HL-60/S4 treated with retinoic acid at 250 ng/mL for 4 days and 3 days (cell line): ENCODE results near the gene ACSL3.

ENCODE experiments used
- in situ Hi-C: fragments of 300-500 bp; cut with MboI; formaldehyde crosslinking; loops from 2 replicates; pipeline ENCODE4 v1.7.0; 2022; ENCODE audit warnings: low sequenced_read_pairs

The ACSL3 gene

DNA sequence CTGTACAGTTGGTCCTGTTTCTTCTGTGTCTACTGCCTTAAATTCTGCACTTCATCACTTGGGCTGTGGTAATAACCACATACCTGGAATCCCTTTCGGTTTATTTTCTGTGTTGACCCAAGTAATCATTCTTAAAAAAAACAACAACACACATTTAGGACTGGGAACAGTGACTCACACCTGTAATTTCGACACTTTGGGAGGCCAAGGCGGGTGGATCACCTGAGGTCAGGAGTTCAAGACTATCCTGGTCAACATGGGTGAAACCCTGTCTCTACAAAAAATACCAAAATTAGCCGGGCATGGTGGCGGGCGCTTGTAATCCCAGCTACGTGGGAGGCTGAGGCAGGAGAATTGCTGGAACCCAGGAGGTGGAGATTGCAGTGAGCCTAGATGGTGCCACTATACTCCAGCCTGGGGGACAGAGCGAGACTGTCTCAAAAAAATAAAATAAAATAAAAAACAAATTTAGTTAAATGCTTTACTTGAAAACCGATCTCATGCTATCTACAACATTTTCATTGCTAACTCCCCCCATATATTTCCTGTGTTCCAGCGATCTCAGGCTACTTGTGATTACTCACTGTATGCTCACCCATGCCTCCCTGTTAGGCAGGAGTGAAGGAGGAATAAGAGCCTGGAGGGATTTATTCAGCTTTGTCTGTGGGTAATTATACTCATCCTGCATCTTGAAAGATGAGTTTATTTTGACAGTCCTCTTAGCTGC is 18.2 kb downstream of the ACSL3 start:
- in situ Hi-C loops = no loop called here

DNA sequence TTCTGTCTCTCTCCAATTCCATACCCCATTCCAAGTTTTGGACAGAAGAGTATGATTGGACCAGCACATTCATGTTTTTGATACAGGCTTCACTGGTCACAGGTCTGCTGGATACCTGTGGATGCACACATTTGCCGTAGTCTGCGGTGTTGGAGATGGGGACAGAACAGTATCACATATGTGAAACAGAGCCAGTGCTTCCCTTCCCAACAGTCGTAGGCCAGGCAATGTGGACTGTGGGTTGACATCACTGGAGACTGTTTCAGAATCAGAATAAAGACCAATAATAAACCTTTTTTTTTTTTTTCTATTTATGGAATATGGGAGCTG is 18.7 kb downstream of the ACSL3 start:
- in situ Hi-C loops = no loop called here

DNA sequence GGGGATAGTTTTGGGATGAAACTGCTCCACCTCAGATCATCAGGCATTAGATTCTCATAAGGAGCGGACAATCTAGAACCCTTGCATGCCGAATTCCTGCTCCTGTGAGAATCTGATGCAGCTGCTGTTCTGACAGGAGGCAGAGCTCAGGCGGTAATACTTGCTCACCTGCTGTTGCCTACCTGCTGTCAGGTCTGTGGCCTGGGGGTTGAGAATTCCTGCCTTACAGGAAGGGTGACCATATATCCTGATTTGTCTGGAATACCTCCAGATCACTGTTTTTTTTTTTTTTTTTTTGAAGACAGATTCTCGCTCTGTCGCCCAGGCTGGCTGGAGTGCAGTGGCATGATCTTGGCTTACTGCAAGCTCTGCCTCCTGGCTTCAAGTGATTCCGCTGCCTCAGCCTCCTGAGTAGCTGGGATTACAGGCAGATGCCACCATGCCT is 21.7 kb downstream of the ACSL3 start:
- in situ Hi-C loops = no loop called here

DNA sequence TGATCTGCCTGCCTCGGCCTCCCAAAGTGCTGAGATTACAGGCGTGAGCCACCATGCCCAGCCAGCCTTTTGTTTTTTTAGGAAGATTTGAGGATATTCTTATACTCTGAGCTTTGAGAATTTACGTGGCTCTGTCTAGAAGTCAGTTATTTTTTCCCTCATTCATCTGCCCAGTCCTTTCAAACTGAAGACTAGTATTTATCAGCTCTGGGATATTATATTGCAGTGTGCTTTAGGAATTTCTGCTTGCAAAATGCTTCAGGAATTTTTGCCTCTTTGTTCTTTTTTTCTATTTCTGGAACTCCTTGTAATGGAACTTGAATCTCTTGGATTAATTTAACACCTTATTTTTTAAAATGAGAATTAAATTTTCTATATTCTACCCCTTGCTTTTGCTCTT is 22.6 kb downstream of the ACSL3 start:
- in situ Hi-C loops = no loop called here

DNA sequence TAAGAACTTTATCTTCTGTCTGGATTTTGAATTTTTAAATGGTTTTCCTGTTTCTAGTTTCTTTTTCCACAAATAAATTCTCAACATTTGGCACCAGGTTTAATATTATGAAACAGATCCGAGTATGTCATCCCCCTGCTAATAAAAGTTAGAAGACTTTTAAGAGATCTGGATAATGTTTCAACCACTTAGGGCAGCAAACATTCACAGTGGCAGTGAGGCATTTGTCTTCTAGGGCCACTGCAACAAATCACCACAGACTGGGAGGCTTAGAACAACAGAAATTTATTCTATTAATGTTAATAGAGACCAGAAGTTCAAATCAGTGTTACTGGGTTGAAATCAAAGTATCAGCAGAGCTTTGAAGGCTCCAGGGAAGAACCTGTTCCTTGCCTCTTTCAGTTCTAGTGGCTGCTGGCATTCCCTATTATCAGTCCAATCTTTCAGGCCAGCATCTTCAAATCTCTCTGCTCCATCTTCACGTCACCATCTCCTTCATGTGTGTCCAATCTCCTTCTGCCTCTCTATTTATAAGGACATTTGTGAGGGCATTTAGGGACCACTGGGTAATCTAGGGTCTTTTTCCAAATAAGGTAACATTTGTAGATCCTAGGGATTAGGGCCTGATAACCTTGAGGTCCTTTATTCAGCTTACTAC is 23.4 kb downstream of the ACSL3 start:
- in situ Hi-C loops = no loop called here

DNA sequence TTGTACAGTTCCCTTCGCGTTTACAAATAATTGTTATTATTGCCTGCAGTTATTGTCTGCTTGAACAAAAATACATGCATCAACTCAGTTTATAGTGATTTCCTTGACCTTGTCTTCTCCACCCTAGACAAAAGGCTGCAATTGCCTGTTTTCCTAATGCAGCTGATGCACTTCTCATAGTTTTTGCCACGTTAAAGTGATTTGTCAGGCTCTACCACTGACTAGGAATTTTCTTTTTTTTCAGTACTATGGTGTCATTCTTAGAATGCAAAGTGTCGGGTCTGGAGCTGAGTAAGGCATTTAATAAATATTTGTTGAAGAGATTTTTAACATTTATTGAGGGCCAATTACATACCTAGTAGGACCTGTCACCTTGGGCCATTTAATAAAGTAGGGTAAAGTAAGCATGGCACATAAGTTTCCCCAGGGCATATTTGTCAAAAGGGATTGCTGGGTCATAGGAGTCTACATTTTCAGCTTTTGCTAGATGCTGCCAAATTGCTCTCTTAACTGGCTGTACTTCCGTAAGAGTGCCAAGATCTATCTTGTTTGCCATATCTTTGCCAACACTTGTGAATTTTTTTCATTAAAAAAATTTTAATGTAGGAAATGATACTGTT is 24.1 kb downstream of the ACSL3 start:
- in situ Hi-C loops = no loop called here

DNA sequence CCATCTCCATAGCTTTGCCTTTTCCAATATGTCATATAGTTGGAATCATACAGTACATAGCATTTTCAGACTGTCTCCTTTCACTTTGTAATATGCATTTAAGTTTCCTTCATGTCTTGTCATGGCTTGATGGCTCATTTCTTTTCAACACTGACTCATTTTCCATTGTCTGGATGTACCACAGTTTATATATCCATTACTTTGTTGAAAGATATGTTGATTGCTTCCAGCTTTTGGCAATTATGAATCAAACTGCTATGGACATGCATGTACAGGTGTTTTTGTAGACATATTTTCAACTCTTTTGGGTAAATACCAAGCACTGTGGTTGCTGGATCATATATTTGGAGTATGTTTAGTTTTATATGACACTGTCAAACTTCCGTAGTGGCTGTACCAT is 26.3 kb downstream of the ACSL3 start:
- in situ Hi-C loops = no loop called here

DNA sequence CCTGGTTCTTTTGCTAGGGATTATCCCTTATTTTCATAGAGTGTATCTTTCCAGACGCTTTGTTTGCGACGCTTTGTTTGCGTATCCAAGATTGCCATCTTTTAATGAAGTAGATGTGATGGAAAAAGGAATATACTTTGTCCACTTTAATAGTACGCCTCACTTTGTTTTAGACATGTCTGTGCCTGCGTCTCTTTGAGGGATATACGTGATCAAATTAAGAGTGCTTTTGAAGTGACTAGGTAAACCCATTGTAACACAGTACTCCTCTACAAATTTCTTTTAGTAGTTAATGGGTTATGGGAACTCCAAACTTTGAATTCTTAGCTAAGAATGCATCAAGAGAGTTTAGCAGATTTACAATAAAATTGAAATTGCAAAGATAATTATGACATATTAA is 27.9 kb downstream of the ACSL3 start:
- in situ Hi-C loops = no loop called here

DNA sequence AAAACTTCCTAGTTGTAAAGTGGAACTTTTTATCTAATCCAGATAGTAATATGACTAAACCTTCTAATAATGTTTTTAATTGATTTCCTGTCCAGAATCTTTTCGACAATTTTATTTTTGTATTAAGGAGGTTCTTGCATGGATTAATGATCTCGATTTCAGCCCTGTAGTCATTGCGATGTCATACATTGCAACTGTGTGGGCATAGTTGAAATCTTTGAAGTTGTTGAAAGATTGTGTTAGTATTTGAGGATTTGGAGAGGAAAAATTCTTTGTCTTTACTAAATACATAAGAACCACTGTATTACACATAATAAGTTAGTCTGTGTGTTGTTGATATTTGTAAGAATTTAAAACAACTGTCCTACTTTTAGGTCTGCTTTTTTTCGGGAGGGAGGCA is 31.1 kb downstream of the ACSL3 start:
- in situ Hi-C loops = no loop called here

DNA sequence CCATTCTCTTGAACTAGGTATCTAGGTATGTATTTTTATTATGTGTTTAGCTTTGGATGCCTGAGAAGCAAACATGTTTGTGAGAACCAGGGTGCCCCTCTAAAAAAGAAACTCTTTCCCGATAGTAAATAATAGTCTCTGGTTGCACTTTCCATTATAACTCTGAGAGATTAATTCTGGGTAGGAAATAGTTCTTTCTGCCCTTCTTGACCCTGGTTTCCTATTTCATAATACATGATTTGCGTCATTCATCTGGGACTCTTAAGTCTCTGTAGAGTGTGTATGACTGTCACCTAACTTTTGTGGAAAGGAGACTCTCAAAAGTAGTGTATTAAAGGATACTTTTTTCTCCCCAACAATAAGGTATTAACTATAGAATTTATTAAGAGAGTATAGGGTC is 31.5 kb downstream of the ACSL3 start:
- in situ Hi-C loops = no loop called here

DNA sequence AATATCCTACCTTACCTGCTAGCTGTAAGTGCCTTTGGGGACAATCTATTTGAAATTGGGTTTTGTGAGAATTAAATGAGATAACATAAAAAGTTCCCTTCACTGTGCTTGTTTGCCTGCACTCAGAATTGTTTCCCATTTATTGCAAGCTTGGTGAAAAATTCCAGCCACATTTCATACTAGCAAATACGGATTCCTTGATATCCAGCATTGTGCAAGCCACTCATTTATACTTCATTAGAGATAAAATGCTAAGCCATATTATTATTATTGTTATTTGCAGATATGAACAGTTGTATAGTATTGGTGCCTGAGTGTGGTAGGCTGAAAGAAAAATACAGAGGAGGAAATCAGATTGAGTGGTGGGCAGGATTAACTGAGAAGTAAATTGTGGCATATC is 31.9 kb downstream of the ACSL3 start:
- in situ Hi-C loops = no loop called here

DNA sequence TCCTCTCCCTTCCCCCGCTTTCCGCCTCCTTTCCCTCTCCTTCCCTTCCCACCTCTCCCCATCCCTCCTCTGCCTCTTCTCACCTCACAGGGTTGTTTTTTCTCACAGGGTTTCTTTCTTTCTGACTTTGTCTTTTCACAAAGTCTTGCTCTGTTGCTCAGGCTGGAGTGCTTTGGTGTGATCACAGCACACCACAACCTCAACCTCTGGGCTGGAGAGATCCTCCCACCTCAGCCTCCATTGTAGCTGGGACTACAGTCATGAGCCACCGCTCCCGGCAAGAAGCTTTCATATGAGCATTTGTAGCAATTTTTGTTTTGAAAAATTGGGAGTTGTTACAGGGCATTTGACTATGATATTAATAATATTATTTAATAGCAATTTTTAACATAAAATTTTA is 32.9 kb downstream of the ACSL3 start:
- in situ Hi-C loops = no loop called here

DNA sequence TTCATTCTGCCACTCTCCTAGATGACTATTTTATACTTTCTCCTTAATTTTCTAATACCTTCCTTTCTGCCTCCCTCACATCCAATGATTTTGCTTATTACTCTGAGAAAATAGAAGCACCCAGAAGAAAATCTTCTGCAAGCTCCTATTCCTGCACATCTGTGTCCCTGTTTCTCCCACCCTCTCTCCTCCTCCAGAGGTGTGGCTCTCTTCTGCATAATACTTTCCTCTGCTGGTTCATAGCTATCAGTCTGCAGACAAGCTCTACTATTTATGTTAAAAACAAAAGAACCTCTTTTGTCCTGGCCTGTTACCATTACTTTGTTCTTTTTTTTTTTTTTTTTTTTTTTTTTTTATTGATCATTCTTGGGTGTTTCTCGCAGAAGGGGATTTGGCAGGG is 34.3 kb downstream of the ACSL3 start:
- in situ Hi-C loops = no loop called here

DNA sequence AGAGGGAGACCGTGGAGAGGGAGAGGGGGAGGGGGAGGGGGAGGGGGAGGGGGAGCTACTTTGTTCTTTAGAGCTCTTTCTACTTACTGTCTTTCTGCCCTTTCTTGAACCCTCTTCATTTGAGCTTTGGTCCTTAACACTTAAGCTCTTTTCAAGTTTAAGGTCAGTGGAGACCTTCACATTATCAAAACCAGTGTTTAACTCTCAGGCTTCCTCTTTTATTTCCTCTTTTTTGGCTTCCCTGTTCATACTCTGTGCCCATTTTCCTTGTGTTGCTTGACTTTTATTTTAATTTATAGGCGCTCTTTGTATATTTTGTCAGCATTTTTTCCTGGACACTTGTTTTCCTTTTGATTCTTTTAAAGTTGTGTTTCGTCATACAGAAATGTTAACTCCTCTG is 37.1 kb downstream of the ACSL3 start:
- in situ Hi-C loops = no loop called here

DNA sequence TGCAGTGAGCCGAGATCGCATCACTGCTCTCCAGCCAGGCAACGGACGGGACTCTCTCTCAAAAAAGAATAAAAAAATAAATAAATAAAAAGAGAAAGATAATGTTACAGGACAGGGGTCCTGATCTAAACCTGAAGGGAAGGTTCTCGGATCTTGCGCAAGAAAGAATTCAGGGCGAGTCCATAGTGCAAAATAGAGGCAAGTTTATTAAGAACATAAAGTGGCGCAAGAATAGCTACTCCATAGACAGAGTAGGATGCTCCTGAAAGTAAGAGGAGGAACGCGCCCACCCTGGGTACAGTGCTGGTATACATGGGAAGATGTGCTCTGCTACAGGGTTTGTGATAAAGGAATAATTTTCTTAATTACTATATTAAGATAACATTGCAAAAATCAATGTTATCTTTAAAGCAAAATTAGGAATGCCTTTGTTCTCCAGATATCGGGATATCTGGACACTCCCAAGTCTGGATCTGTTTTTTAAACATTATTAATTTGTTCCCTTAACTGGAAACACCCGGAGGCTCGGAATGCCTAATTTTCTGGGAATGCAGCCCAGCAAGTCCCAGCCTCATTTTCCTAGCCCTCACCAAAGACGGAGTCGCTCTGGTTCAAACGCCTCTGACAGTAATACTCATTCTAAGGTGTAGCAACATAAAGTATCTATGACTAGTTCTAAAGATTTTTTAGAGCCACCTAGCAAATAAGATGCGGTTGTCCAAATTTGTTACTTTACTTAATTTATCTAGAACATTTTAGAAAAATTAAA is 38.8 kb downstream of the ACSL3 start:
- in situ Hi-C loops = loop anchor here (25.0 kb wide), 1 partner anchor 212 kb away; no protein-coding TSS in a partner anchor

DNA sequence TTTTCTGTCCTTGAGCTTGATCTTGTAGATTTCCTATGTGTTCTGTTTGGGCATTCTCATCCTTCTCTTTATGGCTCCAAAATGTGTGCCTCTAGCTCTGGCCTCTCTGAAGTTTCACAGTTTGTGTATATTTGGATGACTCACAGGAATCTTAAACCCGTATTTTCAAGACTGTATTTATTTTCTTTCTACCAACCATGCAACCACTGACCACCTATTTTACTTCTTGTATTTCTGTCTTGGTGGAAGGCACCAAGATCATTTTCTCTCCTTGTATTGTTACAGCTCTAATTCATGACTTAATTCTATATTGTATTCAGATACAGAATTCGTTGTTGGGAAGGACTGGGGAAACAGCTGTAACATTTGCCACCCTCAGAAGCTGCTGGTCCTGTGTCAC is 39.5 kb downstream of the ACSL3 start:
- in situ Hi-C loops = loop anchor here (25.0 kb wide), 1 partner anchor 213 kb away; no protein-coding TSS in a partner anchor

DNA sequence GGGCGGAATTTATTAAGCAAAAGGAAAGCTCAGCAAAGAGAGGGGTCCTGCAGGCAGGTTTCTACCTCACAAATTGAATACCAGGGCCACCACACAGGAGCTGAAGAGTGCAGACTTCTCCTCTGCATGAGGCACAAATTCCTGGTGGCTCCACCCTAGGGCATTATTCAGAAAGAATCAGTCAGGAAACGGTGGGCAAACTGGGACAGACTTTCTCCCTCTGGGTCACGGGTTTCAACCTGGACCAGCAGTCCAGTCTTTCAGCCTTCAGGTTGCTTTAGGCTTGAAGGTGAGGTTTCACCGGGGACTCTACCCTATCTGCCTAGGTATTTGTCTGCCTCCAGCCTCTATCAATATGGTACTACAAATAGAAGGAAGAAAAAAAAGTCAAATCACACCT is 41.8 kb downstream of the ACSL3 start:
- in situ Hi-C loops = loop anchor here (25.0 kb wide), 1 partner anchor 215 kb away; no protein-coding TSS in a partner anchor

DNA sequence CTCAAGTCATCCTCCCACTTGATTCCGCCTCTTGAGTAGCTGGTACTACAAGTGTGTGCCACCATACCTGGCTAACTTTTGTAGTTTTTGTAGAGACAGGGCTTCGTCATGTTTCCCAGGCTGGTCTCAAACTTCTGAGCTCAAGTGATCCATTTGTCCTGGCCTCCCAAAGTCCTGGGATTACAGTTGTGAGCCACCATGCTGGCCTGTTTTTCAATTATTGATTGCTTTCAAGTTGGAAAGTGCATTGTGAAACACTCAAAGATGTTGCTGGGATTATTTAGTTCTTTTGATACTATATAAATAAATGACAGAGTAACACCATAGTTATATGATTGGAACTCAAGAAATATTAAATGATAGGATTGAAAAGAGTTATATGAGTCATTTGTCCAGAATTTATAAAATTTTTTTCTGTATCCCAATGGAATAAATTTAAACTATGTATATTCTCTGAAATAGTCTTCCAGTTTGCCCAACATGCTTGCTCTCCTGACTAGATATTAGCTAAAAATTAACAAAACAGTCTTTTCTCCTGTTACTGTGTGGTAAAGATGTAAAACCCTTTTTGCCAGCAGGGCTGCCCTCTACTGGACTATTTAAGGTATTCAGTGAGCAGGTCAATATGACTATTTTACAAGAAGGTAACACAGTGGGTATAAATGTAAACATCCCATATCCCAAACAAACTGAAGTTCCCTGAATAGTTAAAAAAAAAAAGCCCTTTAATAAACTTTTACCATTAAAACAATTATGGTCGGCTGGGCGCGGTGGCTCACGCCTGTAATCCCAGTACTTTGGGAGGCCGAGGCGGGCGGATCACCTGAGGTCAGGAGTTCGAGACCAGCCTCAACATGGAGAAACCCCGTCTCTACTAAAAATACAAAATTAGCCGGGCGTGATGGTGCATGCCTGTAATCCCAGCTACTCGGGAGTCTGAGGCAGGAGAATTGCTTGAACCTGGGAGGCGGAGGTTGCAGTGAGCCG is 42.7 kb downstream of the ACSL3 start:
- in situ Hi-C loops = loop anchor here (25.0 kb wide), 1 partner anchor 216 kb away; no protein-coding TSS in a partner anchor

DNA sequence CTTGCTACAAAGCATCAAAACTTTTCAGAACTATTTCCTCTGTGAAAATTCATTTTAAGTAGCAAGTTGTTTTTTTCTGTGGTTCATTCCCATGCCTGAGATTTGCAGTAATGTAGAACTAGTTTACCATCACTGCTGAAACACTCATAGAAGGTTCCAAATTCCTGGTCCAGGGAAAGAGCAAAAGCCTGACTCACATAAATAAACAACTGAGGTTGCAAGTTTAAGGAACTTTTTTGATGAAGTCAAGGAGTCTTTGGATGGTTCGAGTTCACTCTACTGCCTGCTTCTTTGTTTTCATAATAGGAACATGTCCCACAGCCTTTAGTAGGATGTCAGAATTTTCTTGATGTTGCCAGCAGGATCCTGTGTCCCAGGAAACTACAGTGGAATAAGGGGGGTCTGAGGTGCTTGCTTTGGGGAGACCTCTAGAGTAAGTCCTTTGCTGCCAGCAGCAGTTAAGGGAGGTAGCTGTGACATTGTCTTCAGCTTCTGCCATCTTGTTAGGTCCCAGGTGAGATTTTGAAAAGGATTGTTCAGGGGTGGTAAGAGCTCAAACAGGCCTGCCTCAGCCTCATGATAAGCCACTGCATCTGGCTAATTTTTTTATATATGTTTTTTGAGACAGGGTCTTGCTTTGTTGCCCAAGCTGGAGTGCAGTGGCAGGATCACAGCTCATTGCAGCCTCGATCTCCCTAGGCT is 43.9 kb downstream of the ACSL3 start:
- in situ Hi-C loops = loop anchor here (25.0 kb wide), 1 partner anchor 217 kb away; no protein-coding TSS in a partner anchor
